EH (cell line): ENCODE results near the gene KLF11.
"Not testable (repeated sequence)": the region's sequence is repeated elsewhere in the genome, so short reads cannot be mapped to it uniquely, and the experiment has no call there.

ENCODE experiments used
- DNase-seq: peaks from one replicate; pipeline ENCODE4 v3.0.0-alpha.2; 2015; ENCODE audit warnings: low read depth

Gene KLF11

GRCh38 chr2:10026940-10027569 lies 16.3 kb upstream of the KLF11 start:
- no peak for DNase-seq

GRCh38 chr2:10027660-10028330 lies 15.6 kb upstream of the KLF11 start:
- no peak for DNase-seq

- peak; percentile 16 for DNase-seq
These were observed 14.9 kb upstream of the KLF11 start for GRCh38 chr2:10028407-10028987.

GRCh38 chr2:10028988-10029874 lies 14.1 kb upstream of the KLF11 start:
- peak; percentile 21 for DNase-seq

- DNase-seq = no peak
These were observed 13.5 kb upstream of the KLF11 start for GRCh38 chr2:10029875-10030223.

GRCh38 chr2:10030311-10030736 lies 13.0 kb upstream of the KLF11 start:
- no peak for DNase-seq

GRCh38 chr2:10030798-10031197 lies 12.6 kb upstream of the KLF11 start:
- not testable (repeated sequence) for DNase-seq

GRCh38 chr2:10031886-10032745 lies 11.2 kb upstream of the KLF11 start:
- no peak for DNase-seq

GRCh38 chr2:10032746-10033105 lies 10.6 kb upstream of the KLF11 start:
- no peak for DNase-seq

- no peak for DNase-seq
These were observed 9.9 kb upstream of the KLF11 start for GRCh38 chr2:10033251-10034006.

- no peak for DNase-seq
These were observed 8.9 kb upstream of the KLF11 start for GRCh38 chr2:10034333-10035052.

- no peak for DNase-seq
These were observed 8.3 kb upstream of the KLF11 start for GRCh38 chr2:10035053-10035422.

- DNase-seq = no peak
These were observed 7.7 kb upstream of the KLF11 start for GRCh38 chr2:10035633-10036032.

- peak; percentile 66 for DNase-seq
These were observed 7.1 kb upstream of the KLF11 start for GRCh38 chr2:10036095-10036884.

GRCh38 chr2:10038123-10038522 lies 5.2 kb upstream of the KLF11 start:
- DNase-seq = no peak

GRCh38 chr2:10038716-10039115 lies 4.6 kb upstream of the KLF11 start:
- DNase-seq = peak; percentile 20

- peak; percentile 19 for DNase-seq
These were observed 3.5 kb upstream of the KLF11 start for GRCh38 chr2:10039658-10040410.

GRCh38 chr2:10041711-10042110 lies 1.6 kb upstream of the KLF11 start:
- DNase-seq = no peak
